ENCODE data around the gene ALDH3A2. TPM values are rescaled to one million over a fixed set of nuclear protein-coding genes. Genes with fewer than 3 reads are reported as not detected.

The ALDH3A2 gene
- total RNA-seq, 2 donors from 2014 or later, result 128 to 131 TPM

DNA sequence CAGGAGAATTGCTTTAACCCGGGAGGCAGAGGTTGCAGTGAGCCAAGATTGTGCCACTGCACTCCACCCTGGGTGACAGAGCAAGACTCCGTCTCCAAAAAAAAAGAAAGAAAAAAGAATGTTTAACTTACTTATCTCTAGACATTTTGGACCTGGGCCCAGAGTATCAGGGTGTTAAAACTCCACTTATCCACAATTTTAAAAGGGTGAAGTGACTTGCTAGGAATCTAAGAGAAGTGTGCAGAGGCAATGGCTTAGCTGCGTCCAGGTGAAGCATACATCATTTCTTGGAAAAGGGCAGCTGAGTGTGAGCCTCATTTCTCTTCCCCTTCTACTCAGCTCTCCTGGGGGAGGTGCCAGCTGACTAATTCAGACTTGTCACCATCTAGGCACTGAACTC is 25.1 kb downstream of the ALDH3A2 start:
- no peaks in the 10 kb centered on the region for H3K27me3 ChIP-seq
- DNase-seq (peak in 3 of 4 donors; percentile 30 to 49 (median 44)), ATAC-seq (peak; percentile 35)
- H3K9me3 ChIP-seq, result no peaks in the 10 kb centered on the region
- 26 to 42% methylated on average over 3 of the region's 3 CpGs for WGBS, 2 donors
- intact Hi-C loops (cut with DNase I), result no loop called here
- peaks cover 36% of the 10 kb centered on the region for H3K4me1 ChIP-seq
- peaks cover 0 to 6% of the 10 kb centered on the region in 2 donors for H3K36me3 ChIP-seq (replicated peaks in 1 of 2; ENCODE audit: insufficient read depth in 1 of 2, low read depth in 2 of 2)
- H3K27ac ChIP-seq, result peak overlapping the region in 1 of 4 donors; percentile 60
- no peak overlapping the region for H3K4me3 ChIP-seq
- TF ChIP-seq CTCF (IDR thresholded peaks at IDR 0.05), result no peak

DNA sequence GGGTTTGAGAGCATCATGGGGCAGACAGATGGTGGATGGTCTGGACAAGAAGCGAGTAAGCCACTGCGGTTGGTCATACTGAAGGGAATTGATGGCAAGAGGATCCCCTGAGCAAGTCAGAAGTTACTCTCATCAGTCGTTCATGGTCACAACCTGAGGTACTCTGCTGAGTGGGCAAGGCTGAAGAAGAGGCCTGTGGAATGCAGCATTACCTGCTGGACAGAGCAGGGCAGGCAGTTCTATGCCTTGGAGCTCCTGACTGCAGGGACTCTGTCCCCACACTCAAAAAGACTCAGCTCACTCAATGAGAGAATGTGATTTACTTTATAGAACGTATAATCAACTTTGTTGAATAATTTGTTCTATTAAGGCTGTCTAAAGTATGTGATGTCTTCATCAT is 28.3 kb downstream of the ALDH3A2 start:
- intact Hi-C loops (cut with DNase I), result no loop called here
- no peak for DNase-seq
- no peak for TF ChIP-seq CTCF (IDR thresholded peaks at IDR 0.05)
- TF ChIP-seq POLR2A (IDR thresholded peaks at IDR 0.05), result no peak
- Histone ChIP-seq H3K4me1 (peaks cover 24% of the 10 kb centered on the region), H3K27me3 (no peaks in the 10 kb centered on the region), H3K4me3 (no peak overlapping the region), H3K27ac (no peak overlapping the region), H3K9me3 (no peaks in the 10 kb centered on the region), H3K36me3 (replicated peaks in 1 of 2; ENCODE audit: insufficient read depth in 1 of 2, low read depth in 2 of 2) (peaks cover 0 to 5% of the 10 kb centered on the region in 2 donors)
- no peak for ATAC-seq
- 87% methylated on average over 4 of the region's 4 CpGs for WGBS, 2 donors

GRCh38 chr17:19677736-19678379 is 29.3 kb downstream of the ALDH3A2 start:
- intact Hi-C loops (cut with DNase I), result no loop called here
- DNase-seq (no peak), ATAC-seq (no peak)
- H3K36me3 ChIP-seq (replicated peaks in 1 of 2; ENCODE audit: insufficient read depth in 1 of 2, low read depth in 2 of 2), result peaks cover 0 to 5% of the 10 kb centered on the region in 2 donors
- peaks cover 16% of the 10 kb centered on the region for H3K4me1 ChIP-seq
- no peak overlapping the region for H3K27ac ChIP-seq
- 90 to 98% methylated on average over 5 of the region's 5 CpGs for WGBS, 2 donors
- TF ChIP-seq POLR2A (IDR thresholded peaks at IDR 0.05) (no peak), CTCF (IDR thresholded peaks at IDR 0.05) (no peak)
- H3K9me3 ChIP-seq, result no peaks in the 10 kb centered on the region
- no peak overlapping the region for H3K4me3 ChIP-seq
- H3K27me3 ChIP-seq, result no peaks in the 10 kb centered on the region

DNA sequence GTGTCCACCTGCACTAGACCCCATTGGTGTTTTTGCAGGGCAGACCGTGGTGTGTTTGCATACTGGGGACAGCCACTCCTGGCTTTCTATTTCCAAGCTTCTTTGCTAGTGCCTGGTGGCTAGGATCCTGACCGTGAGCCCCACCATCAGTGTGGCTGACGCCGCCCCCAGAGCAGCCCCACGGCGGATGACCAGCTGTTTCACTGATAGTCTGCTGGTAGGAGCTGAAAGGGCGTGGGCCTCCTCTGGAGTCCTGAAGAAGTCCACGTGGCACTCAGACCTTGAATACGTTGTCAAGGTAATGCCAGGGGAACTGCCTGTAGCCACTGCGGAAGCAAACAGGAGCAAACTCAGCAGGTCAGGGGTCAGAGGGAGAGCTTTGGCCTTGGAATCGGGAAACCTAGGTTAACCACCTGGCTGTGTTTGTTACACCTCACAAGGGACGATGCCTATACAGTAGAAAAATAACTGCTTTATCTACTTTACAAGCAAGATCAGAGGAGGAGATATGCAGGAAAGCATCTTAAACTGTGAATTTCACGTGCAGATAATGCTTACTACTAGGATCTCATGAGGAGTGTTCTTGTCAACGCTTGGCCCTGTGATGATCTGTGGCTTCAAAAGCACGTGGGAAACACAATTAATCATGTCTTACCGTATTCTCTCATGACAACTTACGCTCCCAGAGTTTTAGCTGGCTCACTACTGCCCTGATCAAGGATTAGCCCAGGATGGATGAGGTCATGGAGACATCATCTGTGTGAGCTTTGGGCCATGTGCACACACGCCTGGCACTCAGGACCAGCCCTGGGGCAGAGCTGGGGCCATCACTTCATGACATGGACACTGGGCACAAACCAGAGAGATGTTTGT is 30.3 kb downstream of the ALDH3A2 start:
- ATAC-seq (no peak), DNase-seq (no peak)
- Histone ChIP-seq H3K4me1 (peaks cover 7% of the 10 kb centered on the region), H3K9me3 (no peaks in the 10 kb centered on the region), H3K27me3 (no peaks in the 10 kb centered on the region), H3K36me3 (replicated peaks in 1 of 2; ENCODE audit: insufficient read depth in 1 of 2, low read depth in 2 of 2) (peaks cover 0 to 5% of the 10 kb centered on the region in 2 donors), H3K4me3 (no peak overlapping the region), H3K27ac (no peak overlapping the region)
- intact Hi-C loops (cut with DNase I), result no loop called here
- 88 to 90% methylated on average over 10 to 18 of the region's 18 CpGs for WGBS, 2 donors
- TF ChIP-seq CTCF (IDR thresholded peaks at IDR 0.05) (no peak), POLR2A (IDR thresholded peaks at IDR 0.05) (no peak)
